ENCODE results near the gene PITHD1.

DNA sequence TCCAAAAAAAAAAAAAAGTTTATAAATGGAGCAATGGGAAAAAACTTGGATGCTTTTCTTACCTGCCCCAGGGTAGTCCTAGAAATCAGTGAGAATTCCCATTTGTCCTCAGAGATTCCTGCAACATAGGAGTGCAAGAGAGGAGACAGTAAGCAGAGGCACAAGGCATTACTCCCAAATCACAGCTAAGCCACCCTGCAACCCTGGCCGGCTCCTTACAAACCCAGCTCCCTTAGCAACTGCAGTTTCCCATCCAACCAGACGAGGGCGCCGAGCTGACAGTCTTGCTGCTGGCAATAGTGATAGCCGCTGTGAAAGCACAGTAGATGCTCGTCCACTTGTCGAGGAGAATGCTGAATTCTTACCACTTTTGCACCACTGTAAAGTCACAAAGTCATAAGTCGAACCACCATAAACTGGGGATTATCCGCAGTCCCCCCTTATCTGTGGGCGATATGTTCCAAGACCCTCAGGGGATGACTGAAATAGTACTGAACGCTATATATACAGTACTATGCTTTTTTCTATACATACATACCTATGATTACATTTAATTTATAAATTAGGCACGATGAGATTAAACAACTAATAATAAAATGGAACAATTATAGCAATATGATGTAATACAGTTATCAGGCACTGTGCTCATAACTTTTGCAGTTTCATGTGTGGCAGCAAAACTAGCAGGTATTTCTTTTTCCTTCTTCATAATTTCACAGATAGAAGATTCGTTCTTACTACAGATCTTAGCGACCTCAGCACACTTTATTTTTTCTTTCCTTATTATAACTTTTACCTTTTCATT lies 6.0 kb upstream of the PITHD1 start:
- TF ChIP-seq, protein P1, sequence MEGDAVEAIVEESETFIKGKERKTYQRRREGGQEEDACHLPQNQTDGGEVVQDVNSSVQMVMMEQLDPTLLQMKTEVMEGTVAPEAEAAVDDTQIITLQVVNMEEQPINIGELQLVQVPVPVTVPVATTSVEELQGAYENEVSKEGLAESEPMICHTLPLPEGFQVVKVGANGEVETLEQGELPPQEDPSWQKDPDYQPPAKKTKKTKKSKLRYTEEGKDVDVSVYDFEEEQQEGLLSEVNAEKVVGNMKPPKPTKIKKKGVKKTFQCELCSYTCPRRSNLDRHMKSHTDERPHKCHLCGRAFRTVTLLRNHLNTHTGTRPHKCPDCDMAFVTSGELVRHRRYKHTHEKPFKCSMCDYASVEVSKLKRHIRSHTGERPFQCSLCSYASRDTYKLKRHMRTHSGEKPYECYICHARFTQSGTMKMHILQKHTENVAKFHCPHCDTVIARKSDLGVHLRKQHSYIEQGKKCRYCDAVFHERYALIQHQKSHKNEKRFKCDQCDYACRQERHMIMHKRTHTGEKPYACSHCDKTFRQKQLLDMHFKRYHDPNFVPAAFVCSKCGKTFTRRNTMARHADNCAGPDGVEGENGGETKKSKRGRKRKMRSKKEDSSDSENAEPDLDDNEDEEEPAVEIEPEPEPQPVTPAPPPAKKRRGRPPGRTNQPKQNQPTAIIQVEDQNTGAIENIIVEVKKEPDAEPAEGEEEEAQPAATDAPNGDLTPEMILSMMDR (conservative IDR thresholded peaks at IDR 0.05 in 1 of 2, IDR thresholded peaks at IDR 0.05 in 1 of 2; ENCODE audit: extremely low read depth in 1 of 2, insufficient read depth in 1 of 2, low read depth in 1 of 2, low read length in 2 of 2) = peak; percentile 97 to 99
- no peak for TF ChIP-seq EZH2 (IDR thresholded peaks at IDR 0.05; ENCODE audit: borderline replicate concordance, low read length)

Data from mammary epithelial cell (primary cell).